ENCODE results near the gene PELO. TPM values are rescaled to one million over a fixed set of nuclear protein-coding genes. Genes with fewer than 3 reads are reported as not detected.

Gene PELO
- total RNA-seq, 1 donor from 2014 or later: 21.0 TPM

- ATAC-seq: no peak
Observed at GRCh38 chr5:52771343-52772039, 16.2 kb upstream of the PELO start.

DNA sequence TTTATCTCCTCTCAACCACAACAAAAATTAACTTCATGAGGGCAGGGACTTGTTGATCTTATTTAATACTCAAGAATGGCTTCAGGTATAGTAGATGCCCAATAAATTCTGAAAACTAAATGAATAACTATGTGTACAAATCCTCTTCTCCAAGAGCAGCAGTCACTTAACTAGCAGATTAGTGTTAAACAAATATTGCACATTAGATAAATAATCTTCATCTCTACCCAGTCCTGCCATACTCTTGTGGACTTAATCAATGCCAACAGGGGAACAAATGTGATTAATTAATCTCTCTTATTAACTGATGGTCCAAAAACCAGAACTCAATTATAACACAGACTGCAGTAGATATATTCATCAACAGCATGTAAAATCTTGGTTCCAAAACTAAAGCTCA is 15.0 kb upstream of the PELO start:
- DNase-seq (ENCODE audit: low spot score): no peak
- peak; percentile 56 for ATAC-seq

More at GRCh38 chr5:52771343-52772039, 16.2 kb upstream of the PELO start:
- DNase-seq (ENCODE audit: low spot score): no peak

DNA sequence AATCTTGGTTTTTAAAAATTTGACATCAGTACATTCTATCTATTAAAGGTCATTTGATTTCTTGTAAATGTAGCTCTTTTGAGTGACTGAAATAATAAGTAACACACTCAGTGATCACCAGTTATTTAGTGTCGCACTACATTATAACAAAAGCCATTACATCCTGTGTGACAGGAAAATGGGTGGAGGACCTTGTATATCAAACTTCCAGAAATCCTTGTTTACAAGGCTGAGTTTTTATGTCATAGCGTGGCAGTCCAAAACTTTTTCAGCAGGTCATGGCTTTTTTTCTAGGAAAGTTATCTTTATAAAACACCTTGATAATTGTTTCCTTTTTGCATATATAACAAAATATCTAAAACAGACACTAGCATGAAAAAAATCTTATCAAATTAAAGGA is 14.4 kb upstream of the PELO start:
- DNase-seq (ENCODE audit: low spot score): no peak
- ATAC-seq: peak; percentile 19

- DNase-seq (ENCODE audit: low spot score) (peak; percentile 51), ATAC-seq (peak; percentile 88)
Observed at GRCh38 chr5:52774005-52774410, 13.7 kb upstream of the PELO start.

DNA sequence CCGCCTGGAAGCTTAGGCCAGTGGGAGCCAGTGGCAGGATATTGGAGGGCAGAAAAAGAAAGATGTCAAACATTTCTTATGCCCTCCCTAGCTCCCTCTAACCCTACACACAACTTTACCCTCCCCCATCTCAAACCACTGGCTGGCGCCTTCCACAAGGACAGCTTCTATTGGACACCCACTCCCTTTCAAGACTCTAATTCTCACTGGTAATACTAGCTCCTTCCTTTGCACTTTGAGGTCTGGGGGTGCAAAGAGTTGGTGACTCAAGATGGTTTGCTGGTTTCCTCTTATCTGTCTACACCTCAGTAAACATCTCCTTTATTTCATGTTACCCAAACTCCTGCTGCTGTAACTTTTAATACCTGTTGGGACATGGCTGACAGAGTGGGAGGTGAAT is 11.6 kb upstream of the PELO start:
- no peak for ATAC-seq
- no peak for DNase-seq (ENCODE audit: low spot score)

DNA sequence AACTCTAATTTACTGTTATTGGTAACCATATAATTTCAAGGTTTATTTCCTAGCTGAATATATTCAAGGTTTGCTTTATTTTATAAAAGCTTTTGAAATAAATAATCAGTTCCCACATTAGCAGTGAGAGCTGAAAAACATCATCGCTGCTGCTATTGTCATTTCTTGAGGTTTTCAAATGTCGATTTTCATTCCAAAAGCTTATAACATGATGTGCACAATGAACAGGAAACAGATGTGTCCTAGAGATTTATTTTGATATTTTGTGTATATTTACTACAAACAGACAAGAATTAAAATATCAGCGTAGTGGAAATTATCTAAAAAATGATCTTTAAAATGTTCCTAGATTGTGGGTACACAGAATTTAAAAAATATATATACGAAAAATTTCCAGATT is 10.5 kb upstream of the PELO start:
- ATAC-seq (no peak), DNase-seq (ENCODE audit: low spot score) (no peak)

GRCh38 chr5:52778781-52779180 is 8.9 kb upstream of the PELO start:
- DNase-seq (ENCODE audit: low spot score): no peak
- peak; percentile 63 for ATAC-seq

DNA sequence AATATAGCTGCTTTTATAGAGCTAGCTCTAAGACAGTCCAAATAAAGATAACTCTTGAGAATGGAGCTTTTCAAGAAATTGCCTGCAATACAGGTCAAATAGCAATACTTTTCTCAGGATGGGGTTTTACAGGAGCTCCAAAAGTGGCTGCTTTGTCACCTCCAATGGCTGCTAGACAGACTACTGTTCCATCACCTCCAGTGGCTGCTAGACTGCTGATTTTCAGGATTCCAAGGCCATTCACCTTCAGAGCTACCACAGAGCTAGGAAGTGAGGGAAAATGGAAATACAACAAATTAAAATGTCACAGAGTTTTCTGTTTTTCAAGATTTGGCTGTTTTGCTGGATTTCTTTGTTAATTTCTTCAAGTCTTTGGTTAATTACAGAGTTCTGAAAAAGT is 8.5 kb upstream of the PELO start:
- no peak for ATAC-seq
- DNase-seq (ENCODE audit: low spot score): no peak

- ATAC-seq (no peak), DNase-seq (ENCODE audit: low spot score) (no peak)
Observed at GRCh38 chr5:52783226-52783959, 4.3 kb upstream of the PELO start.

GRCh38 chr5:52784737-52785136 is 3.0 kb upstream of the PELO start:
- no peak for DNase-seq (ENCODE audit: low spot score)

GRCh38 chr5:52786391-52786790 is 1.3 kb upstream of the PELO start:
- DNase-seq (ENCODE audit: low spot score) (no peak), ATAC-seq (no peak)

More at GRCh38 chr5:52784737-52785136, 3.0 kb upstream of the PELO start:
- ATAC-seq: no peak

DNA sequence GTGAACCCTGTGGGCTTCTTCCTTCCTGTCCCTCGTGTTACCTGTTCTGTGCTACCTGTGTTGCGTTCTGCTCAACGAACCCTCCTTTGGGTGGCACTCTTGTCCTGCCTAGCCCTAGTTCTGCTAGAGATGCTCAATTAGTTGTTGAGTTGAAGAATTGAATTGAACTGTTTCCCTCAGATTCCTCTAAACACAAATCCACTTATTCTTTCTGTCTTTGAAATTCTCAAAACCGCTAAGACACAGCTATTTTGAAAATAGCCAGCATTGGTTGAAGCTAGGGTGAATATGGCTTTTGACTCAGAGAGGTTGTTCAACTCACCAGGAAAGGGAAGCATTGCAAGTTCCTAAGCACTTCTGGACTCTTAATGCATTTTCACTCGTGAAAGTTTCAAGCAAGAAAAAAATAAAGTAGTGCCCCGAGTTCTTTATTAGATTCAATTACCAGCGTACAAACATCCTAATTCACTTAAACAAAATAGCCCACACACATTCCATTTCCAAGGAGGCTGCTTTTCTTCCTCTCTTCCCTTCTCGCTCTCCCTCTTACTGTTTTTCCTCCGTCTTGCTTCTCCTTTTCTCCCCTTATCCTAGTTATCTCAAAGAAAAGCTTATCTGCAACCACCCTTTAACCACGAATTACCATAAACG is 642 bp upstream of the PELO start:
- DNase-seq (ENCODE audit: low spot score) (peak; percentile 72), ATAC-seq (peak; percentile 65)

- ATAC-seq: no peak
- DNase-seq (ENCODE audit: low spot score): no peak
Observed at GRCh38 chr5:52788505-52788821, 747 bp downstream of the PELO start.

DNA sequence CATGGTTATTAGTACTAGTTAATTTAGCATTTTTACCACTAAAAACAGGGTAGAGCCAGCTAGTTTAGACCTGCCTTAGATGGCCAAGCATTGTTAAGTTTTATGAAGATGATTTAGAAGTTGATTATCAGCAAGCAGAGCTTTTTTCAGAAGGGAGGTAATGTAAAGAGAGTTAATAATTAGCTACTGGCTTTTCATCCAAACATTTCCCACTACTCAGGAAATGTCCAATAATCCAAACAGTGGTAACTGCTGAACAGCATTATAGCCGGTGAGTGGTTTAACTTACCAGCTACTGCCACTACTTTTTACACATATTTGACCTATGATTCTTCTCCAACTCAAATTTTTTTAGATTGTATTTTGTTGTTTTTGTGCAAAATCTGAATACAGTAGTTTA is 1.7 kb downstream of the PELO start:
- no peak for ATAC-seq
- no peak for DNase-seq (ENCODE audit: low spot score)

GRCh38 chr5:52789851-52790250 is 2.1 kb downstream of the PELO start:
- ATAC-seq: no peak

GRCh38 chr5:52791366-52791765 is 3.6 kb downstream of the PELO start:
- DNase-seq (ENCODE audit: low spot score) (no peak), ATAC-seq (no peak)

More at GRCh38 chr5:52789851-52790250, 2.1 kb downstream of the PELO start:
- no peak for DNase-seq (ENCODE audit: low spot score)

DNA sequence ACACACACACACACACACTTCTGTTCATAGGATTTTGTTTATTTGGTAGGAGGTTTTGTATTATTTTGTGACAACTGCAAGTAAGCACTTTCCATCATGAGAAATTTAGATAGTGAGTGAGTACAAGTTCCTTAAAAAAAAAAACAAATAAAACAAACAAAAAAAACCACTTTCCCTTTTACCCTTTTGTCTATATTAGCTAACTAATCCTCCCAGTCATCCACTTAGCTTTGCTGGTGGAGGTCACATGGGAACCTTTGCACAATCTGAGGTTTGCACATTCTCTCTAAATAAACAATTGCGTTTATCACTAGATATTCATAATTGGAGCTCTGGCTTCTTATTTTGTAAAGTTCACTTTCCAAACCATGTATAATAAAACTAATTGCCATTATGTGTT is 6.8 kb downstream of the PELO start:
- peak; percentile 63 for ATAC-seq
- peak; percentile 72 for DNase-seq (ENCODE audit: low spot score)

DNA sequence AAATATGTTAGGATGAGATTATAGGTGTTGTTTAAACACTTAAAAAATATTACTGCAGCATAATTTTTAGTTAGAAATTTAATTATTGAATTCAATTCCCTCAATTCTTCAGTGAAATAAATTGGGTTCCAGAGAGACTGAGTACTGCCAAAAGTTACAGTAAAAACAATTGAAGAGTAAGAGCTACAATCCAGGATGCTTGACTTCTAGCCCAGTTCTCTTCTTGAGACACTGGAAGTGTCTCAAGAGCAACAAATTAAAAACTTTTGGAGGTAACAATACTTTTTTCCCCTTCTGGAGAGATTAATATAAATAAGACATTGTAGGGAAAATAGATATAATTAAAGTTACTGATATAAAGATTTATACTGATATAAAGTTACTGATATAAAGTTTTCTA is 8.3 kb downstream of the PELO start:
- DNase-seq (ENCODE audit: low spot score) (no peak), ATAC-seq (no peak)

DNA sequence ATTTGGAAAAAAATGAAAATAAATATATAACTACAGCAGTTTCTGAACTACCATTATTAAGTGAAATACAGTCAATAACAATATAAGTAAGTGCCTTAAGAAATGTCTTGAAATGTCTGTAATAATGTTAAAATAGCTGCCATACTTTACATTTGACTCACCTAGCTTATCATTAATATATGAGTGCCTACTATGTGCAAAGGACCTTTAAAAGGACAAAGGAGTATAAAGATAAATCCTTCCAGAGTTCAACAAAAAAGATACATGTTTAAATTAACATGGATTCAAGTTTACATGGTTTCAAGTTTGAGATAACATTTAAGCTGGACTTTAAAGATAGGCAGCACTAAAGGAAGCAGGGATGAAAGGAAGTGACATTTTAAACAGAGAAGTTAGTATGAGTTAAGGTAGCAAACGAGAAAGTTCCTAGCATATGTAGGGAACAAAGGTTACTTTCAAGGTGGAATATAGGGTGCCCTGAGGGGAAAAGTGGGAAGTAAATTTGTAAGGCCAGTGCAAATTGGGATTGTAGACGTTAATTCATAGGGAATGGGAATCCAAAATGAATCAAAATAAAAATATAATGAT is 8.9 kb downstream of the PELO start:
- ATAC-seq (no peak), DNase-seq (ENCODE audit: low spot score) (no peak)

GRCh38 chr5:52798938-52799337 is 11.2 kb downstream of the PELO start:
- DNase-seq (ENCODE audit: low spot score) (no peak), ATAC-seq (peak; percentile 1)

- ATAC-seq (peak; percentile 74), DNase-seq (ENCODE audit: low spot score) (peak; percentile 78)
Observed at GRCh38 chr5:52799358-52799982, 11.8 kb downstream of the PELO start.
